H1 (cell line): Measurements from ENCODE around the gene RARA. TPM values are rescaled to one million over a fixed set of nuclear protein-coding genes. Genes with fewer than 3 reads are reported as not detected.

Source experiments
- CTCF ChIA-PET: fragments of 300-600 bp; sonication (Branson Sonifier 250); formaldehyde crosslinking; loops from one replicate; lab custom pipeline; 2021; ENCODE audit not compliant: partially characterized antibody; lab: Charles Lee
- POLR2A ChIA-PET: fragments of 300-600 bp; sonication (Branson Sonifier 250); formaldehyde crosslinking; loops from one replicate; lab custom pipeline; 2021; ENCODE audit warnings: inconsistent platforms; ENCODE audit not compliant: partially characterized antibody; lab: Charles Lee
- DNase-seq, 2 experiments: peaks; one replicate each; pipeline versions ENCODE4 v3.0.0 to v3.0.0-alpha.2; 2010 to 2022; ENCODE audit warnings: low spot score in 2 of 2, low read depth in 1 of 2, mixed read lengths in 1 of 2
- FAIRE-seq: peaks from 2 replicates; lab custom pipeline; 2011; peaks lifted over from hg19 to GRCh38; lab: Jason Lieb, UNC
- H2AFZ ChIP-seq: 2 replicates; pipeline ENCODE4 v1.8.1; 2012; ENCODE audit warnings: low read length, inconsistent platforms
- H2AK5ac ChIP-seq: 2 replicates; pipeline ENCODE4 v1.6.1; 2013; ENCODE audit warnings: low read depth, low read length
- H2BK120ac ChIP-seq: replicated peaks from 2 replicates; pipeline ENCODE3; 2013; ENCODE audit warnings: low read depth, low read length, inconsistent platforms
- H2BK12ac ChIP-seq: 2 replicates; pipeline ENCODE4 v1.6.1; 2013; ENCODE audit warnings: low read depth, low read length
- H2BK15ac ChIP-seq: 2 replicates; pipeline ENCODE4 v1.6.1; 2013; ENCODE audit warnings: low read length
- H2BK20ac ChIP-seq: 2 replicates; pipeline ENCODE4 v1.6.1; 2013; ENCODE audit warnings: low read length
- H2BK5ac ChIP-seq: 2 replicates; pipeline ENCODE4 v1.6.1; 2013; ENCODE audit warnings: low read depth, low read length
- H3K14ac ChIP-seq: 2 replicates; pipeline ENCODE4 v1.6.1; 2013; ENCODE audit warnings: inconsistent platforms; ENCODE audit not compliant: insufficient read length
- H3K18ac ChIP-seq: 2 replicates; pipeline ENCODE4 v1.6.1; 2013; ENCODE audit warnings: low read length; ENCODE audit errors: extremely low read depth
- H3K23ac ChIP-seq: 2 replicates; pipeline ENCODE4 v1.6.1; 2013; ENCODE audit warnings: inconsistent platforms; ENCODE audit not compliant: insufficient read length
- H3K23me2 ChIP-seq: 2 replicates; pipeline ENCODE4 v1.6.1; 2013; ENCODE audit warnings: low read depth, low read length
- H3K27ac ChIP-seq: 2 replicates; pipeline ENCODE4 v1.6.1; 2011; ENCODE audit warnings: low read depth, low read length, inconsistent platforms
- H3K27me3 ChIP-seq, 4 experiments: replicated peaks in 1 of 4; 1 replicate in 1 of 4; 2 replicates in 3 of 4; pipeline versions ENCODE4 v1.6.1 to v1.8.1; 2011 to 2013; ENCODE audit warnings: low read length in 3 of 4, mild to moderate bottlenecking in 3 of 4, inconsistent platforms in 2 of 4, mixed read lengths in 2 of 4, moderate library complexity in 1 of 4; ENCODE audit not compliant: control insufficient read depth in 3 of 4, insufficient read depth in 3 of 4; ENCODE audit errors: extremely low read depth in 1 of 4
- H3K36me3 ChIP-seq, 4 experiments: 2 replicates each; pipeline versions ENCODE4 v1.6.1 to v1.8.1; 2011 to 2013; ENCODE audit warnings: mild to moderate bottlenecking in 4 of 4, low read length in 3 of 4, moderate library complexity in 2 of 4, control low read depth in 1 of 4, inconsistent platforms in 1 of 4; ENCODE audit not compliant: insufficient read depth in 4 of 4, control insufficient read depth in 2 of 4
- H3K4ac ChIP-seq: replicated peaks from 2 replicates; pipeline ENCODE3; 2013; ENCODE audit warnings: low read length, low read depth, mixed read lengths, inconsistent platforms; ENCODE audit not compliant: insufficient read length
- H3K4me1 ChIP-seq, 4 experiments: replicated peaks in 1 of 4; 1 replicate in 1 of 4; 2 replicates in 3 of 4; pipeline versions ENCODE4 v1.6.1 to v1.8.1; 2011 to 2013; ENCODE audit warnings: low read length in 3 of 4, inconsistent platforms in 2 of 4, mixed read lengths in 1 of 4; ENCODE audit not compliant: insufficient read depth in 4 of 4, control insufficient read depth in 3 of 4
- H3K4me2 ChIP-seq, 2 experiments: 2 replicates each; pipeline versions ENCODE4 v1.6.1 to v1.8.1; 2011 to 2013; ENCODE audit warnings: low read depth in 2 of 2, low read length in 2 of 2, control low read depth in 1 of 2, inconsistent platforms in 1 of 2, mild to moderate bottlenecking in 1 of 2; ENCODE audit not compliant: insufficient read depth in 1 of 2
- H3K4me3 ChIP-seq, 4 experiments: fragments of 200-600, 300-600 bp in 1 of 4; sonication (generic), shearing (Covaris generic), sonication (Bioruptor Twin) in 1 of 4; 2 replicates each; pipeline versions ENCODE4 v1.5.1 to v1.8.1; 2011 to 2016; ENCODE audit warnings: low read length in 4 of 4, low read depth in 3 of 4, control low read depth in 2 of 4, inconsistent platforms in 2 of 4, mild to moderate bottlenecking in 2 of 4, mixed read lengths in 1 of 4, moderate library complexity in 1 of 4; ENCODE audit not compliant: insufficient read depth in 2 of 4; ENCODE audit errors: extremely low read depth in 1 of 4
- H3K56ac ChIP-seq: replicated peaks from 2 replicates; pipeline ENCODE3; 2013; ENCODE audit warnings: low read depth, mild to moderate bottlenecking, mixed read lengths, low read length, inconsistent platforms; ENCODE audit not compliant: insufficient read length
- H3K79me1 ChIP-seq: 2 replicates; pipeline ENCODE4 v1.6.1; 2013; ENCODE audit warnings: low read depth, low read length, control low read depth
- H3K79me2 ChIP-seq, 2 experiments: 2 replicates each; pipeline versions ENCODE4 v1.6.1 to v1.8.1; 2012 to 2013; ENCODE audit warnings: low read length in 2 of 2, mild to moderate bottlenecking in 2 of 2, inconsistent platforms in 1 of 2; ENCODE audit not compliant: insufficient read depth in 2 of 2, control insufficient read depth in 1 of 2
- H3K9ac ChIP-seq, 4 experiments: replicated peaks in 1 of 4; 1 replicate in 1 of 4; 2 replicates in 3 of 4; pipeline versions ENCODE4 v1.6.1 to v1.8.1; 2011 to 2013; ENCODE audit warnings: low read depth in 3 of 4, low read length in 3 of 4, control low read depth in 2 of 4, mild to moderate bottlenecking in 2 of 4, moderate library complexity in 2 of 4, inconsistent platforms in 1 of 4; ENCODE audit errors: extremely low read depth in 1 of 4
- H3K9me3 ChIP-seq, 2 experiments: 2 replicates each; pipeline versions ENCODE4 v1.6.1 to v1.8.1; 2012 to 2013; ENCODE audit warnings: mild to moderate bottlenecking in 2 of 2, moderate library complexity in 2 of 2, control low read depth in 1 of 2, inconsistent platforms in 1 of 2, low read depth in 1 of 2, low read length in 1 of 2, mixed read lengths in 1 of 2; ENCODE audit not compliant: insufficient read depth in 2 of 2
- H4K20me1 ChIP-seq, 2 experiments: replicated peaks in 1 of 2; 2 replicates each; pipeline versions ENCODE3 to v1.8.1; 2011 to 2013; ENCODE audit warnings: inconsistent platforms in 2 of 2, low read length in 2 of 2, mild to moderate bottlenecking in 1 of 2; ENCODE audit not compliant: insufficient read depth in 2 of 2, control insufficient read depth in 1 of 2
- H4K5ac ChIP-seq: 2 replicates; pipeline ENCODE4 v1.6.1; 2013; ENCODE audit warnings: low read length, low read depth, mixed read lengths, inconsistent platforms; ENCODE audit not compliant: insufficient read length
- H4K8ac ChIP-seq: 2 replicates; pipeline ENCODE4 v1.8.0; 2013; ENCODE audit warnings: mild to moderate bottlenecking, moderate library complexity, low read length, inconsistent platforms; ENCODE audit not compliant: insufficient read depth; ENCODE audit errors: extremely low read depth
- H4K91ac ChIP-seq: replicated peaks from 2 replicates; pipeline ENCODE3; 2013; ENCODE audit warnings: low read length, mixed read lengths, inconsistent platforms; ENCODE audit not compliant: insufficient read length
- POLR2A ChIP-seq, 2 experiments: IDR thresholded peaks; 1 replicate in 1 of 2; 2 replicates in 1 of 2; pipeline ENCODE4 v1.6.1; 2011; ENCODE audit warnings: low read depth in 2 of 2, low read length in 2 of 2, mild to moderate bottlenecking in 2 of 2; ENCODE audit errors: control extremely low read depth in 1 of 2
- POLR2AphosphoS5 ChIP-seq: IDR thresholded peaks from 2 replicates; pipeline ENCODE4 v1.6.1; 2011; ENCODE audit warnings: low read depth, low read length
- POU5F1 ChIP-seq: IDR thresholded peaks from 2 replicates; pipeline ENCODE4 v1.6.1; 2011; ENCODE audit warnings: low read depth, mild to moderate bottlenecking, low read length, moderate library complexity
- RXRA ChIP-seq: IDR thresholded peaks from 2 replicates; pipeline ENCODE4 v1.6.1; 2011; ENCODE audit warnings: low read depth, mild to moderate bottlenecking, low read length, moderate library complexity; ENCODE audit not compliant: insufficient read depth
- SIRT6 ChIP-seq: IDR thresholded peaks from one replicate; pipeline ENCODE4 v1.7.1; 2012; ENCODE audit warnings: low read length, inconsistent platforms
- SIX5 ChIP-seq: IDR thresholded peaks from 2 replicates; pipeline ENCODE4 v1.6.1; 2011; ENCODE audit warnings: mild to moderate bottlenecking, low read depth, low read length
- SP2 ChIP-seq: IDR thresholded peaks from 2 replicates; pipeline ENCODE4 v1.6.1; 2012; ENCODE audit warnings: mild to moderate bottlenecking, low read length, inconsistent platforms
- TBP ChIP-seq: IDR thresholded peaks from 2 replicates; pipeline ENCODE4 v1.6.1; 2011; ENCODE audit warnings: low read depth, low read length, improper control_type of control experiment
- TEAD4 ChIP-seq: IDR thresholded peaks from 2 replicates; pipeline ENCODE4 v1.6.1; 2012; ENCODE audit warnings: low read depth, low read length, inconsistent platforms, mixed read lengths
- ZNF274 ChIP-seq: IDR thresholded peaks from 2 replicates; pipeline ENCODE4 v1.7.0; 2012; ENCODE audit warnings: low read length, borderline replicate concordance; ENCODE audit errors: extremely low read depth
- whole genome bisulfite sequencing, 2 experiments: shearing (Covaris generic) in 1 of 2; methylation state at CpG; one replicate each; pipeline versions ENCODE4 v1.1.6 to v1.1.7; 2013 to 2015; ENCODE audit warnings: low lambda C conversion rate in 2 of 2, mixed read lengths in 2 of 2, inconsistent platforms in 1 of 2, low coverage in 1 of 2, missing lambda C conversion rate in 1 of 2; ENCODE audit not compliant: insufficient replicate concordance in 2 of 2, insufficient coverage in 1 of 2, insufficient read length in 1 of 2; ENCODE audit errors: extremely low coverage in 1 of 2, missing lambda C conversion rate in 1 of 2; 5-methylcytosine and 5-hydroxymethylcytosine counted together
- polyA plus RNA-seq, 7 experiments: library from polyadenylated mRNA; depleted of rRNA in 3 of 7; stranded (reverse) in 5 of 7; unstranded in 2 of 7; fragments of >200 nt in 5 of 7; fragments of 200-250 nt in 2 of 7; gene quantifications; 1 replicate in 5 of 7; 2 replicates in 1 of 7; 4 replicates in 1 of 7; pipeline versions ENCODE4 v1.2.1 to v1.2.3, GENCODE V29; 2011 to 2013; ENCODE audit warnings: missing spikeins in 2 of 7, mixed read lengths in 2 of 7
- total RNA-seq: library from RNA; stranded (reverse); fragmentation: NEBNext Ultra II Directional; extraction: Animal tissue kit (Norgen Biotek cat#: 25700); gene quantifications from 2 replicates; pipeline ENCODE4 v1.2.1, GENCODE V29; 2021

The RARA gene
- total and polyA plus RNA-seq, 2 of the 8 experiments (the other 6 are each of a cell fraction or from before 2014, with no cell fraction given) = 4.4 to 16.5 TPM

GRCh38 chr17:40307740-40308239 is 1.2 kb upstream of the RARA start:
- Histone ChIP-seq H3K27me3 (peaks cover 0 to 1% (median 0%) of the 10 kb centered on the region in 4 experiments; a peak in 2 of 7 replicates), H3K79me1 (no peaks in the 10 kb centered on the region), H3K18ac (peak overlapping the region; percentile 51; the same call in 1 of the 2 replicates), H2BK15ac (no peak overlapping the region; the same call in 1 of the 2 replicates), H4K91ac (no peak overlapping the region), H2BK120ac (no peak overlapping the region), H4K5ac (no peak overlapping the region), H3K56ac (no peak overlapping the region), H3K14ac (no peak overlapping the region), H3K4ac (no peak overlapping the region), H2AK5ac (0 out of 2 replicates have a peak overlapping the region, but pooled peaks have one; percentile 6), H4K20me1 (peaks cover 10 to 11% of the 10 kb centered on the region in 2 experiments), H3K23ac (no peak overlapping the region), H4K8ac (no peak overlapping the region), H3K4me2 (peak overlapping the region; percentile 44 to 45; a peak in 3 of 4 replicates), H3K9me3 (no peaks in the 10 kb centered on the region), H2BK5ac (no peak overlapping the region), H2BK20ac (no peak overlapping the region), H3K4me3 (peak overlapping the region in 1 of 4 experiments; percentile 29; a peak in 1 of 8 replicates), H2BK12ac (peak overlapping the region; percentile 63; the same call in 1 of the 2 replicates), H3K27ac (no peak overlapping the region), H3K36me3 (peaks cover 7 to 17% (median 16%) of the 10 kb centered on the region in 4 experiments), H3K4me1 (peaks cover 18 to 33% (median 23%) of the 10 kb centered on the region in 4 experiments), H3K9ac (no peak overlapping the region), H3K23me2 (no peaks in the 10 kb centered on the region; the same call in 1 of the 2 replicates), H2AFZ (no peak overlapping the region), H3K79me2 (peaks cover 0 to 3% of the 10 kb centered on the region in 2 experiments; a peak in 1 of 4 replicates)
- peak in 1 of 2 experiments; percentile 13; a peak in 1 of 3 replicates for TF ChIP-seq POLR2A (IDR thresholded peaks at IDR 0.05; ENCODE audit: control extremely low read depth in 1 of 2, low read depth in 2 of 2, low read length in 2 of 2)
- no peak for TF ChIP-seq TBP
- TF ChIP-seq SIX5 = no peak
- TF ChIP-seq SP2 = no peak
- TF ChIP-seq POU5F1 = no peak
- TF ChIP-seq RXRA = no peak
- no peak for TF ChIP-seq ZNF274
- TF ChIP-seq POLR2AphosphoS5 = 0 out of 2 replicates have a peak, but pooled peaks have one; percentile 8
- TF ChIP-seq SIRT6 = no peak
- no peak for TF ChIP-seq TEAD4
- 64% methylated on average over 3 of the region's 3 CpGs; no CpG with 5 or more reads in 1 of the 2 experiments for WGBS, 2 experiments
- FAIRE-seq = no peak
- ChIA-PET CTCF (interaction anchor here (1.1 to 39.2 kb wide), 14 partner anchors 9 to 226 kb away, joined by 3 to 1198 read pairs (median 5); partner anchors contain the start of genes GJD3 and TOP2A), POLR2A (interaction anchor here (0.5 to 31.2 kb wide), 12 partner anchors 0 to 197 kb away, joined by 3 to 570 read pairs (median 6); partner anchors contain the start of genes CDC6, GJD3, RARA and WIPF2)
- DNase-seq = no peak
